Glutamatergic neuron (in vitro differentiated cells): ENCODE results near the gene SUCLG2. TPM values are rescaled to one million over a fixed set of nuclear protein-coding genes. Genes with fewer than 3 reads are reported as not detected.

Experiments used
- DNase-seq: peaks from one replicate; pipeline ENCODE4 v3.0.0; 2022
- H3K27ac Mint-ChIP-seq: one replicate; pipeline ENCODE4 v1.8.0; 2020; ENCODE audit warnings: mild to moderate bottlenecking, mixed read lengths, inconsistent platforms; ENCODE audit not compliant: unreplicated experiment
- H3K27me3 Mint-ChIP-seq: one replicate; pipeline ENCODE4 v1.8.0; 2020; ENCODE audit warnings: mild to moderate bottlenecking, moderate library complexity, mixed read lengths, inconsistent platforms; ENCODE audit not compliant: unreplicated experiment
- H3K36me3 Mint-ChIP-seq: one replicate; pipeline ENCODE4 v1.8.0; 2020; ENCODE audit warnings: mild to moderate bottlenecking, mixed read lengths, inconsistent platforms; ENCODE audit not compliant: unreplicated experiment
- H3K4me1 Mint-ChIP-seq: one replicate; pipeline ENCODE4 v1.8.0; 2020; ENCODE audit warnings: mild to moderate bottlenecking, low read depth, mixed read lengths, inconsistent platforms; ENCODE audit not compliant: unreplicated experiment
- H3K4me3 Mint-ChIP-seq: one replicate; pipeline ENCODE4 v1.8.0; 2020; ENCODE audit warnings: mild to moderate bottlenecking, mixed read lengths, inconsistent platforms; ENCODE audit not compliant: unreplicated experiment
- H3K9me3 Mint-ChIP-seq: one replicate; pipeline ENCODE4 v1.8.0; 2020; ENCODE audit warnings: mild to moderate bottlenecking, moderate library complexity, mixed read lengths, inconsistent platforms; ENCODE audit not compliant: unreplicated experiment
- total RNA-seq: library from RNA; stranded (reverse); fragmentation: NEBNext Ultra II Directional; extraction: Animal tissue kit (Norgen Biotek cat#: 25700); gene quantifications from one replicate; pipeline ENCODE4 v1.2.1, GENCODE V29; 2021; ENCODE audit not compliant: unreplicated experiment
- TF ChIP-seq, protein P1 (sequence below): fragments of 200-600 bp; sonication (generic); IDR thresholded peaks from one replicate; pipeline ENCODE4 v1.5.0; 2021; ENCODE audit not compliant: partially characterized antibody, unreplicated experiment

SUCLG2 gene
- total RNA-seq, 1 donor from 2014 or later: 4.3 TPM

DNA sequence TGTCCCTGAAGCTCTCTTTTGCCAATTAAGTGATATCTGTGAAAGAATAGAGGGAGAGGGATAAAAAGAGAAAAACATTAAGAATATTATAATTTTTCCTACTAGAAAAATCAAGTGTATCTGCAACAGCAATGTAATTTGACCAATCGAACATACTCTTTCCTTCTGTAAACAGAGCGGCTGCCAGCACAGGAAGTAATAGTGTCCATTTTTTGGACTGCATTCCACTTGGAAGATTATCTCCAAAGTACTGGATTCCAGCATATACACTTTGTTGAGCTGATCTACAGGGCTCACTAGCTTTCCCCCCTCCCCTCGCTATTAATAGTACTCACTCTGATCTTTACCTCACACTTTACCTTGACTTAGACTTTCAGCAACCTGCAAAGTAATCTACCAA, 90.4 kb downstream of the SUCLG2 start:
- DNase-seq: no peak
- Mint-ChIP-seq H3K9me3 (peaks cover 2% of the 10 kb centered on the region), H3K4me3 (no peak overlapping the region), H3K4me1 (peaks cover 3% of the 10 kb centered on the region), H3K27me3 (peaks cover 2% of the 10 kb centered on the region), H3K27ac (no peak overlapping the region), H3K36me3 (no peaks in the 10 kb centered on the region)
- TF ChIP-seq, protein P1, sequence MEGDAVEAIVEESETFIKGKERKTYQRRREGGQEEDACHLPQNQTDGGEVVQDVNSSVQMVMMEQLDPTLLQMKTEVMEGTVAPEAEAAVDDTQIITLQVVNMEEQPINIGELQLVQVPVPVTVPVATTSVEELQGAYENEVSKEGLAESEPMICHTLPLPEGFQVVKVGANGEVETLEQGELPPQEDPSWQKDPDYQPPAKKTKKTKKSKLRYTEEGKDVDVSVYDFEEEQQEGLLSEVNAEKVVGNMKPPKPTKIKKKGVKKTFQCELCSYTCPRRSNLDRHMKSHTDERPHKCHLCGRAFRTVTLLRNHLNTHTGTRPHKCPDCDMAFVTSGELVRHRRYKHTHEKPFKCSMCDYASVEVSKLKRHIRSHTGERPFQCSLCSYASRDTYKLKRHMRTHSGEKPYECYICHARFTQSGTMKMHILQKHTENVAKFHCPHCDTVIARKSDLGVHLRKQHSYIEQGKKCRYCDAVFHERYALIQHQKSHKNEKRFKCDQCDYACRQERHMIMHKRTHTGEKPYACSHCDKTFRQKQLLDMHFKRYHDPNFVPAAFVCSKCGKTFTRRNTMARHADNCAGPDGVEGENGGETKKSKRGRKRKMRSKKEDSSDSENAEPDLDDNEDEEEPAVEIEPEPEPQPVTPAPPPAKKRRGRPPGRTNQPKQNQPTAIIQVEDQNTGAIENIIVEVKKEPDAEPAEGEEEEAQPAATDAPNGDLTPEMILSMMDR: no peak

DNA sequence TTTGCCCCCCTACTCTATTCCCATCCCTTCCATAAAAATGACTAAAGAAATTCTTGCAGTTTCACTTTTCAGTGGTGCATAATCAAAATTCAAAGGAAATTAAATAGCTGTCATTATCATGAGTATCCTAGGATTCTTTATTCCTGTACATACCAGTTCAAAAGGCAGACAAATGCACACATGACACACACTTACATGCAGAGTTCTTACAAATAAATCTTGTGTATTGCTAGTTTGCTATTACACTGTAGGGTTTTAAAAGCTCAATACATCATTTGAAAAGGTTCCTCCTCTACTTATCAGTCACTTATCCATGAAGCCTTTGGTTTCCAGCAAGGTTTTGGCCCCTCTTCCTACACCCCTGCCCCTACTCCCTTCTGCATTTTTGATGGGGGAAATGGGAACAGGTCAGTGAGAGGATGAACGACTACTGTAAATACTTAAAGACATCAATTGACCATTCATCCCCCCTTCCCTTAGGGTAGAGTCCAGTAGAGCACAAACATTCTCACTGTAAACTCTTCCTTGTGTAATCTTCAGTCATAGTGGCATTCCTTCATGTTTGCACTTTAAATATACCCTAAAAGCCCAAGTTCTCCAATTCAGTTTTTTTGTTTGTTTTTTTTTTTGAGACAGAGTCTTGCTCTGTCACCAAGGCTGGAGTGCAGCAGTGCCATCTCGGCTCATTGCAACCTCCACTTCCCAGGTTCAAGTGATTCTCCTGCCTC, 92.6 kb downstream of the SUCLG2 start:
- Mint-ChIP-seq H3K27ac (no peak overlapping the region), H3K27me3 (peaks cover 5% of the 10 kb centered on the region), H3K4me3 (no peak overlapping the region), H3K36me3 (no peaks in the 10 kb centered on the region), H3K9me3 (peaks cover 2% of the 10 kb centered on the region), H3K4me1 (peaks cover 10% of the 10 kb centered on the region)
- no peak for DNase-seq
- TF ChIP-seq, protein P1: no peak

DNA sequence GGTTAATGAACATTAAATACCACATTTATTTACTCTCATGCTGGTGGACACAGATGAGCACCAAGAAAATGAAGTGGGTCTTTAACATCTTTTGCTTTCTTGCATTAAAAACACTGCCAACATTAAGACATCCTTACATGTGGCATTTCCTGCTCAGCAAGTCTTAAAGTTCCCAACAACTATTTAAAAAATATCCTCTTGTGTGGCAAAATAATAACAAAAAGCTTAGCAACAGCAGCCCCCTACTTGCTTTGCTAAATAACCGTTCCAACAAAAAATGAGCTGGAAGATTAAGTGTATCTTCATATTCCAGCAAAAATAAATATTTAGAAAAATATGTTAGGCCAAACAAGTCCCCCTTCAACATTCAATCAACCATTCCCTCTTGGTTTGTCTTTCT, 93.1 kb downstream of the SUCLG2 start:
- Mint-ChIP-seq H3K4me3 (no peak overlapping the region), H3K27ac (no peak overlapping the region), H3K36me3 (no peaks in the 10 kb centered on the region), H3K9me3 (peaks cover 2% of the 10 kb centered on the region), H3K27me3 (peaks cover 5% of the 10 kb centered on the region), H3K4me1 (peaks cover 10% of the 10 kb centered on the region)
- TF ChIP-seq, protein P1: no peak
- no peak for DNase-seq

DNA sequence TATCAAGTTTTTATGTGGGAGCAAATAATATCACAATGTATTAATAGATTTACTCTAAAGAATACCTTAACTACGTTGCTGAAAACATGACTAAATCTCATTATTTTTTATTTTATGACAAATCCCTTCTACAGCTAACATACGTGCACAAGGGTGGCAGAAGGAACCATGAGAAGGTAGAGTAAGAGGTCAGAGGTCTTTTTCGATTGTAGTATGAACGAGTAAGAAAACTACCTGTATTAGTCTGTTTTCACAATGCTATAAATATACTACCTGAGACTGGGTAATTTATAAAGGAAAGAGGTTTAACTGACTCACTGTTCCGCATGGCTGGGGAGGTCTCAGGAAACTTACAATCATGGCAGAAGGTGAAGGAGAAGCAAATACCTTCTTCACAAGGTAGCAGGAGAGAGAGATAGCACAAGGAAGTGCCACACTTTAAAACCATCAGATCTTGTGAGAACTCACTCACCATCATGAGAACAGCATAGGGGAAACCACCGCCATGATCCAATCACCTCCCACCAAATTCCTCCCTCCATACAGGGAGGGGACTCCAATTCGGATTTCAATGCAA, 95.3 kb downstream of the SUCLG2 start:
- TF ChIP-seq, protein P1: no peak
- no peak for DNase-seq
- H3K4me1 Mint-ChIP-seq: peaks cover 12% of the 10 kb centered on the region
- H3K4me3 Mint-ChIP-seq: no peak overlapping the region
- H3K9me3 Mint-ChIP-seq: peaks cover 2% of the 10 kb centered on the region
- H3K27ac Mint-ChIP-seq: no peak overlapping the region
- peaks cover 5% of the 10 kb centered on the region for H3K27me3 Mint-ChIP-seq
- H3K36me3 Mint-ChIP-seq: no peaks in the 10 kb centered on the region

DNA sequence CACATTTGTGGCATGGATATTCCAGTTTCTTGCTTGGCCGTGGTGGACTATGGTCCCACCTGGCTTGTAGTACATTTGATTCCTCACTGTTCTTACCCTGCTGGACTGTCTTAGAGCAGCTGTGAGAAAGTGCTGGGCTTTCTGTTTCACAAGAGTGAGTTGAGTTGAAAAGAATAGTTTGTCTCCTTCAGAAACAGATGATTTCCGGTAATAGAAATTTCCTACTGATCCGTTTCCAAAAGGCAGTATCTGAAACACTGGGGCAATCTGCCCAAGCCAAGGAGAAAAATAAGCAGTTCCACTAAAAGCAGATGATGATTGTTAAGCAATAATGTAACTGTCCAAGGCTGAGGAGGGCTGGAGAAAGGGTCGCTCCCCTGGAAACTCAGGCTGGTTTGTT, 96.0 kb downstream of the SUCLG2 start:
- no peak for DNase-seq
- H3K27me3 Mint-ChIP-seq: peaks cover 5% of the 10 kb centered on the region
- peaks cover 2% of the 10 kb centered on the region for H3K9me3 Mint-ChIP-seq
- TF ChIP-seq, protein P1: no peak
- peak overlapping the region; percentile 35 for H3K27ac Mint-ChIP-seq
- H3K36me3 Mint-ChIP-seq: no peaks in the 10 kb centered on the region
- peaks cover 12% of the 10 kb centered on the region for H3K4me1 Mint-ChIP-seq
- no peak overlapping the region for H3K4me3 Mint-ChIP-seq
